H7 (cell line): Measurements from ENCODE around the gene ANKRD16. TPM values are rescaled to one million over a fixed set of nuclear protein-coding genes. Genes with fewer than 3 reads are reported as not detected.
"Not testable (repeated sequence)": the region's sequence is repeated elsewhere in the genome, so short reads cannot be mapped to it uniquely, and the experiment has no call there.

Experiments used
- DNase-seq: peaks from one replicate; pipeline ENCODE4 v3.0.0; 2012
- H3K27me3 ChIP-seq: 2 replicates; pipeline ENCODE4 v1.6.0; 2011; ENCODE audit warnings: mild to moderate bottlenecking, low read length; ENCODE audit not compliant: control insufficient read depth, insufficient read depth
- H3K36me3 ChIP-seq: replicated peaks from 2 replicates; pipeline ENCODE4 v1.5.1; 2011; ENCODE audit warnings: low read length; ENCODE audit not compliant: control insufficient read depth, insufficient read depth
- H3K4me3 ChIP-seq: 2 replicates; pipeline ENCODE4 v1.5.1; 2011; ENCODE audit warnings: low read depth, mild to moderate bottlenecking, control low read depth, low read length, moderate library complexity; ENCODE audit not compliant: insufficient read depth
- total RNA-seq: library from RNA; depleted of rRNA; stranded (reverse); fragments of >200 nt; shearing (Covaris generic); gene quantifications from 2 replicates; pipeline ENCODE4 v1.2.3, GENCODE V29; 2014; rRNA removed

The ANKRD16 gene
- total RNA-seq, 1 experiment from 2014 or later: 11.1 TPM

DNA sequence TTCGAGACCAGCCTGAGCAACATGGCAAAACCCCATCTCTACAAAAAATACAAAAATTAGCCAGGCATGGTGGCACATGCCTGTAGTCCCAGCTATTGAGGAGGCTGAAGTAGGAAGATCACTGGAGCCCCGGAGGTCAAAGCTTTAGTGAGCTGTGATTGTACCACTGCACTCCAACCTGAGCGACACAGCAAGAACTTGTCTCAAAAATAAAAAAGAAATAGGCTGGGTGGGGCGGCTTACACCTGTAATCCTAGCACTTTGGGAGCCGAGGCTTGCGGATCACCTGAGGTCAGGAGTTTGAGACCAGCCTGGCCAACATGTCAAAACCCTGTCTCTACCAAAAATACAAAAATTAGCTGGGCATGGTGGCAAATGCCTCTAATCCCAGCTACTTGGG, 63.2 kb downstream of the ANKRD16 start:
- not testable (repeated sequence) for H3K4me3 ChIP-seq, DNase-seq, H3K27me3 ChIP-seq, H3K36me3 ChIP-seq

DNA sequence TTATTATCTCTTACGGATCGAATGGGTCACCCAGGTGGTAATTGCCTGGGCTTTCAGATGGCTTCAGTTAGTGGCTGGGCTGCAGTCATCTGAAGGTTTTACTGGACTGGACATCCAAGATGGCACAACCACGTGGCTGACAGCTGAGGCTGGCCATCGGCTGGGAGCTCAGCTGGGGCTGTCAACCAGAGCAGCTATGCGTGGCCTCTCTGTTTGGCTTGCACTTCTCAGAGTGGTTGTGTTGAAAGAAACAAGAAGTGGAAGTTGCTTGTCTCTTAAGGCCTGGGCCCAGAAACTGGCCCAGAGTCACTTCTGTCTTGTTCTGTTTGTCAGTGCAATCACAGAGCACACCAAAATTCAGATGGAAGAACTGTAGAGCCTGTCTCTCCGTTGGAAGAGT, 70.8 kb downstream of the ANKRD16 start:
- Histone ChIP-seq H3K36me3 (no peaks in the 10 kb centered on the region), H3K4me3 (no peak overlapping the region), H3K27me3 (no peaks in the 10 kb centered on the region)
- no peak for DNase-seq

DNA sequence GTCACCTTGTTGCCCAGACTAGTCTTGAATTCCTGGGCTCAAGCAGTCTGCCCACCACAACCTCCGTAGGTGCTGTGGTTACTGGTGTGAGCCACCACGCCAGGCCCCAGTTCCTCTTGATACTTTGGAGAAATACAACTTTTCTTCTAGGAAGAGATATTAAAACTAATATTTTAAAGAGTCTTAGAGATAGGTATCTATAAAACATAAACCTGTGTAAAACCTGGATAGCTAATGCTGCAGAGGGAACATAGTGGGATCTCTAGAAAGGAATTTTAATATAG, 71.7 kb downstream of the ANKRD16 start:
- DNase-seq: no peak
- Histone ChIP-seq H3K4me3 (no peak overlapping the region), H3K27me3 (no peaks in the 10 kb centered on the region), H3K36me3 (no peaks in the 10 kb centered on the region)

DNA sequence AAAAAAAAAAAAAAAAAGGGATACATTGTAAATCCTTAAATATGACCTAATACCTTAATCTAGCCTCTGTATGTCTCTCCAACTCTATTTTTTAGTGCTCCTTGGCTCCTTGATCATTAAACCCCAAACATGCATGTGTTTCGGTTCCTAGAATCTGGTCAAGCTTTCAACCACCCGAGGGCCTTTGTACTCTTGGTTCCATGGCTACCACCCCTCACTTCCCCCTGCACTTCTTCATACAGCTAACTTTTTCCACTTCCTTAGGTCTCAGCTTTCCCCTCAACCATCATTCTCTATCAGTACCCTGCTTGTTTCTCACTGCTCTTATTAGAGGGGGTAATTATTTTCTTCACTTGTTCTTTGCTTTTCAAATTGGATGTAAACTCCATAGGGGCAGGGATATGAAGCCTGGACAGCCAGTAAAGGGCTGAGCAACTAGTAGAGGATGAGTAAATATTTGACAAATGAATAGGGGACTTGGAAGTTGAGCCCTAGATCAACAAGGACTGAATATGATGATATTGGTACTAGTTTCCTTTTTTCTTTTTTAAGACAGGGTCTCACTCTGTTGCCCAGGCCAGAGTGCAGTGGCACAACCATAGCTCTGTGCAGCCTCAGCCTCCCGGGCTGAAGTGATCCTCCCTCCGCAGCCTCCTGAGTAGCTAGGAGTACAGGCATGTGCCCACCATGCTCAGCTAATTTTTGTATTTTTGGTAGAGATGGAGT, 72.2 kb downstream of the ANKRD16 start:
- DNase-seq: no peak
- Histone ChIP-seq H3K27me3 (no peaks in the 10 kb centered on the region), H3K4me3 (no peak overlapping the region), H3K36me3 (no peaks in the 10 kb centered on the region)

DNA sequence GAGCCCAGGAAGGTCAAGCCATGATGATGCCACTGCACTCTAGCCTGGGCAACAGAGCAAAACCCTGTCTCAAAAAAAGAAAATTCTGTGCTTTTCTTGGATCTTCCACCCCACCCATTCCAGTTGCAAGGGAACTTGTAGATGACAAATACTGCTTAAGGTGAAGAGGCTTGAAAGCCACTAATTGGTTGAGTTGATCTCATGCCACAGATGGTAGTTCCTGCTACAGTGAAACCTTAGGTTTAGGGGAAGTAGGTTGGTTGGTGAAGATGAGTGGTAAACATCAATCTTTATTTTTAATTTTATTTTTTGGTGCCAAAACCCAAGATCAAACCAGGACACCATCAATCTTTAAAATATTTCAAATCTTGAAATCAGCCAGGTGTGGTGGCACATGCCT, 73.5 kb downstream of the ANKRD16 start:
- no peak for DNase-seq
- H3K4me3 ChIP-seq: no peak overlapping the region
- no peaks in the 10 kb centered on the region for H3K36me3 ChIP-seq
- H3K27me3 ChIP-seq: no peaks in the 10 kb centered on the region

GRCh38 chr10:5814110-5815107, 75.3 kb downstream of the ANKRD16 start:
- Histone ChIP-seq H3K27me3 (no peaks in the 10 kb centered on the region), H3K36me3 (no peaks in the 10 kb centered on the region), H3K4me3 (peak overlapping the region; percentile 93)
- DNase-seq: no peak

GRCh38 chr10:5813341-5814109, 76.2 kb downstream of the ANKRD16 start, which contains the start of gene GDI2:
TSS of gene GDI2 (minus strand) at chr10:5813434. CDS start at chr10:5813258, 176 bp downstream.
- DNase-seq: peak; percentile 99
- Histone ChIP-seq H3K36me3 (no peaks in the 10 kb centered on the region), H3K4me3 (peak within 1 kb of the TSS; percentile 93)

DNA sequence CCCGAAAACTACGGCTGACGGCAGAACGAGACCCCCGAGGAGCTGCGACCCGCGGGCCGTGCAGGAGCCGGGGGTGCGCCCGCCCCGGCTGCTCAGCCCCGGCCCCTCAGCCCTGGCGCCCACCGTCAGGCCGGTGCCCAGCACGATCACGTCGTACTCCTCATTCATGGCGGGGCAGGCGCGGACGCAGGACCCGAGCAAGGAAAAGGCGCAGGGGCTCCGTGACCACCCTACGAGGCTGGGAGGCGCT, 76.7 kb downstream of the ANKRD16 start:
- no peaks in the 10 kb centered on the region for H3K27me3 ChIP-seq

More at GRCh38 chr10:5813341-5814109, 76.2 kb downstream of the ANKRD16 start, which contains the start of gene GDI2:
- H3K27me3 ChIP-seq: no peaks in the 10 kb centered on the region

DNA sequence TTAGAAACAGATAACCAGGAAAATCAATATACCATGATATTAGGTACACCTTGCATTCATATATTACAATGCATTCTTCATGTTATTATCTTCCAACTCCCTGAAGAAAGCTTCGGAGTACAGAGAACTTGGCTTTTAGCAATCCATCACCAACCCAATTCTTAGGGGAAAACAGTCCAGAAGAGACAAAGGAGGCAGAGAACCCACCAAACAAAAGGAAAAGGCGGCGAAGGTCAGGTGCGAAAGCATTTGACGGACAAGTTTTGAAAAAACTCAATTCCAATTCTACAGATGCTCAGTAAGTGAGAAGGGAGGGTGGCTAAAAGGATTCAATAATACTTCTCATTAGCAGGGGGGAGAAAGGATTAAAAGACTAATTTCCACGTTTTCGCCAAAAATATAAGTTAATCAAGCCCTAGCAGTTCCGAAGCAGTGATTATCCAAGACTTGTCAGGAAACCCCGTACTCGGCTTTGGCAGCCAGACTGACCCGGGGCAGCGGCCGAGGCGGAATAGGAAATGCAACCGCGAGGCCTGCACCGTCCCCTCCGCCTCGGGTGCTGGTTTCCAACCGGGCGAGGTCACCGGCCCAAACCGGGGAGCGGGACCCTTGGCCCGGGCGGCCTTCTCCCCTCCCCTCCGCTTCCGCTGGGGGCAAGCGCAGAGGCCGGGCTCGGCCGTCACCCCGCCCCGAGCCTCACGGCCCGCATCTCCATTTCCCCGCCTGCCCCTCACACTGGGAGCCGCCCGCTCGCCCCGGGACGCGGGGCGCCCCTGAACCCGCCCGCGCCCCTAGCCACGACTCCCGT, 77.2 kb downstream of the ANKRD16 start:
- peak; percentile 85 for DNase-seq
- Histone ChIP-seq H3K4me3 (peak overlapping the region; percentile 93), H3K36me3 (no peaks in the 10 kb centered on the region), H3K27me3 (no peaks in the 10 kb centered on the region)

More for the DNA sequence above, 76.7 kb downstream of the ANKRD16 start:
- Histone ChIP-seq H3K4me3 (peak overlapping the region; percentile 93), H3K36me3 (no peaks in the 10 kb centered on the region)
- no peak for DNase-seq

Other genes starting within 250 kb of the ANKRD16 start
- 21.8 and 22.3 TPM in 2 replicates for gene ASB13, start 223.3 kb downstream of the ANKRD16 start, total RNA-seq
- gene TASOR2, start 205.1 kb downstream of the ANKRD16 start, total RNA-seq: 44.5 and 56.8 TPM in 2 replicates
- gene GDI2, start 76.5 kb downstream of the ANKRD16 start, total RNA-seq: 465 and 590 TPM in 2 replicates
- gene FBH1, start 350 bp upstream of the ANKRD16 start, total RNA-seq: 72.1 and 78.0 TPM in 2 replicates
- 1.1 and 2.0 TPM in 2 replicates for gene IL15RA, start 87.7 kb upstream of the ANKRD16 start, total RNA-seq
- gene IL2RA, start 172.5 kb upstream of the ANKRD16 start, total RNA-seq: not detected in 2 replicates
- gene RBM17, start 199.1 kb upstream of the ANKRD16 start, total RNA-seq: 41.9 and 44.1 TPM in 2 replicates